Left ventricle myocardium superior (tissue), 1 donor: ENCODE measurements around the gene TSC22D3. TPM values are rescaled to one million over a fixed set of nuclear protein-coding genes. Genes with fewer than 3 reads are reported as not detected.
"Not testable (repeated sequence)": the region's sequence is repeated elsewhere in the genome, so short reads cannot be mapped to it uniquely, and the experiment has no call there.

ENCODE experiments used
- ATAC-seq: fragments of 200-7000 bp; cut with Tn5 transposase; one replicate; pipeline ENCODE4 v1.9.1; 2020; ENCODE audit warnings: mild to moderate bottlenecking, moderate library complexity
- DNase-seq: peaks from one replicate; pipeline ENCODE4 v3.0.0-alpha.2; 2020
- intact Hi-C: fragments of 100-400 bp; cut with micrococcal nuclease; formaldehyde crosslinking; loops from one replicate; pipeline ENCODE4 v1.11.0; 2022
- total RNA-seq: library from RNA; stranded (reverse); fragmentation: NEBNext Ultra II Directional; extraction: Animal tissue kit (Norgen Biotek cat#: 25700); gene quantifications from one replicate; pipeline ENCODE4 v1.2.1, GENCODE V29; 2021
- donor health status: DM: no; HTN: yes; CAD: no; lungs with severe emphysema.

TSC22D3 gene
- total RNA-seq, 1 donor from 2014 or later, result 63.3 TPM

DNA sequence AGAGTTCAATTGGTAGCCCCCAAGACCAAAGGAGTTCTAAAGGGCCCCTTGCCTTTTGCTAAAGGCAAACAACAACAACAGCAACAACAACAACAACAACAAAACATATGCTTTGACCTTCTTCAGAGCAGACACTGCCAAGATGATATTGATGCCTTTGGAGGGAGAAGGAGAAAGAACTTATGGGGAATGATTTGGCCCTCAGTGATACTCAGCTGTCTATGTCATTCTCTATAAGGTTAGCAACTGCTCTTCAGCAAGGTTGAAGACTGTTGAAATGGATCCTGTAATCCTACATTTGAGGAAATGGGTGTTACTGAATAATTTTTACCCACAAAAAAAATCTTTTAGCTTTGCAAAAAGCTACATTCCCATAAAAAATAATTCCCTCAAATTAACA lies 74.8 kb downstream of the TSC22D3 start:
- DNase-seq, result no peak
- intact Hi-C loops, result no loop called here
- ATAC-seq, result no peak

DNA sequence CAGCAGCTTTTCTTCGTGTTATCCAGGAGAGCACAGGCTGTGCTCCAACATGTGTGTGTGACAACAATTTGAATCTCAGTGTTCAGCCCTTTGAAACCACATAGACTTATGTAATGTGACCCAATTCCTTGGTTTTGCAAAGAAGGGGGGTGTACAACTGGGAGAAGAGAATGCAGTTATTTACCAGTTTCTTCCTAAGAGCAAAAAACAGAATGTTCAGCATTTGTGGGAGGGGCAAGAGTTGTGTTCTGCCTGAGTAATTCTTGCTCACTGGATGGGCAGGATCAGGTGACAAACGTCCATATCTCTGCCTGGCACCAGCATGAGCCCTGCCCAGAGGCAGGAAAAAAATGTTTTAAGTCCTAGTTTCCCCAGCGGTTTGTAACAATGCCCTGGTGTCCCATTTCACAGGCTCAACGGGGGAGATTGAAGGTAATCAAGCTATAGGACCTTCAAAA lies 75.2 kb downstream of the TSC22D3 start:
- ATAC-seq (peak; percentile 91), DNase-seq (no peak)
- intact Hi-C loops, result no loop called here

DNA sequence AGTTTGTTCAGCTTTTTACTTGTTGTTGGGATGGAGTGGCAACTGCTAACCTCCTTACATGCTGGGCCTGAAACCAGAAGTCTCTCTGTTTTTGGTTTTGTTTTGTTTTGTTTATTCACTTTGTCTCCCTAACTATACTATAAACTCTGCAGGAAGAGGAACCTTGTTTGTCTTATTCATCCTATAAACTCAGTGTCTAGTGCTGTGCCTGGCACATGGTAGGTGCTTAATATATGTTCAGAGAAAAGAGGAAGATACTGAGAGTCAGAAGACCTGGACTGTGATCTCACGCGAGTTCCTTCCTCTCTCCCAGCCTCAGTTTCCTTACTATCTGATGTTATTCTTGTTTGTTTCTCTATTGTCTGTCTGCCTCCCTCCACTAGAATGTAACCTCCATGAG lies 76.0 kb downstream of the TSC22D3 start:
- DNase-seq (no peak), ATAC-seq (peak; percentile 20)
- intact Hi-C loops, result no loop called here

DNA sequence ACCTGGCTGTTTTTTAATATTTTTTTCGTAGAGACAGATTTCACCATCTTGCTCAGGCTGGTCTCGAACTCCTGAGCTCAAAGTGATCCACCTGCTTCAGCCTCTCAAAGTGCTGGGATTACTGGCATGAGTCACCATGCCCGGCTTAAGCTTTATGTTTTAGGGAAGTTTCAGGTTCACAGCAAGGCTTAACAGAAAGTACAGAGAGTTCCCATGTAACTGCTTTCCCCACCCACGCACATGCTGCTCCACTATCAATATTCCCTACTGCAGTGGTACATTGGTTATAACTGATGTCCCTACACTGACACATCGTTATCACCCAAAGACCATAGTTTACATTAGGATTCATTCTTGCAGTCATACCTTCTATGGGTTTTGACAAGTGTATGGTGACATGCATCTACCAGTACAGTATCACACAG lies 84.6 kb downstream of the TSC22D3 start:
- intact Hi-C loops, result no loop called here
- DNase-seq (no peak), ATAC-seq (no peak)

DNA sequence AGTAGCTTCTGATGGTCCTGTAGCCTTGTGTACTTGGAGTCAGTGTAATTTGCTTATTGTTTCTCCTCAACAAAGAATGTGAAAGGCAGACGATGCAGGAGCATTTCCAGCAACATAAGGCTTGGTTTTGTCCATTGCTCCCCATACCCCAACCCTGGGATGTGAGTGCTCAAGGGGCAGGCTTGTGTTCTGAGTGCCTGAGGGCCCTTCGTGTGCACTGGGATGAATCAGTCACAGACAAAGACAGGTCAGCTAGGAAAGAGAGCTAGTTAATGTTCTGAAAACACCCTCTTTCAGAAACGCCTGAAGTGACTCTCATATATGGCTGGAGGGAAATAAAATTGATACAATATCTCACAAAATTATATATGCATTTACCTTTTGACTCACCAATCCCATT lies 88.1 kb downstream of the TSC22D3 start:
- intact Hi-C loops, result no loop called here
- DNase-seq (no peak), ATAC-seq (no peak)

DNA sequence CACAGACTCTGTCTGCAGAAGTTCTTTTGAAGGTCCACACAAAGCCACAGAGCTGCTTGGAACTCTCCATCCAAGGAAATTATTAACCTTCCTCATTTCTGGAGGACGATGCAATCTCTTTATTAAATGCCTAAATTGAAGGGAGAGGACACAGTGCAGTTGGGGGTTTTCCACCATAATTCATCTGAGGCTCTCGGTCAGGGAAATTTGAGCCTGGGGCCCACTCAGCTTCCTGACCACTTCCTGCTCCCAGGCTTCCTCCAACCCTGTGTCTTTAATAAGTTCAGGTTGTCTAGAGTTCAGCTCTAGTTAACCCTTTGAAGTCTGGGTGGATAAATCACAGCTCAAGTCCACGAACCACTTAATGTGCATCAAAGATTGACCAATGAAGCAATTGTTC lies 88.8 kb downstream of the TSC22D3 start:
- DNase-seq (no peak), ATAC-seq (no peak)
- intact Hi-C loops, result no loop called here

DNA sequence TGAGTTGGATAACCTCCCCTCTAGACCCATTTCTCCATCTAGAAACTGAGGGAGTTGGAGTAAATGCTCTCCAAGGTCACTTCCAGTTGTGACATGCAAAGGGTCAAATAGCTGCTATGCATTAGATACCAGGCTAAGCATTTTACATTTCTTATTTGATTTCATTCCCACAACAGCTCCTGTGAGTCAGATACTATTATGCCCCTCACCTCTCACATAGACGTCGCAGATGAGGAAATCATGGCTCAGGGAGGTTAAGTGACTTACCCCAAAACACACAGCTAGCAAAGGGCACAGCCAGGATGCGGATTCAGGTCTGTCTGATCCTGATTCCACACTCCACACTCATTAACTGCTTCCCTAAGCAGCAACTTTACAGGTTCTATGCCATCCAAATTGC lies 89.6 kb downstream of the TSC22D3 start:
- DNase-seq, result no peak
- intact Hi-C loops, result no loop called here
- no peak for ATAC-seq

DNA sequence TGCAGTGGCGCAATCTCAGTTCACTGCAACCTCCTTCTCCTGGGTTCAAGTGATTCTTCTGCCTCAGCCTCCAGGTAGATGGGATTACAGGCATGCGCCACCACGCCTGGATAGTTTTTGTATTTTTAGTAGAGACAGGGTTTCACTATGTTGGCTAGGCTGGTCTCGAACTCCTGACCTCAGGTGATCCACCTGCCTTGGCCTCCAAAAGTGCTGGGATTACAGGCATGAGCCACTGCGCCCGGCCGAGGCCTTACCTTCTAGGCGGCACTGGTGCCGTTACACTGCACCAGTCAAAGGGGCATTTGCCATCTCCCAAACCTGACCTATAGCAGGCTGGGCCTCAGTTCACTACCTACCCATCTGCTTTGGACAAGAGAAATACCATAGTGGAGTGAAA lies 90.0 kb downstream of the TSC22D3 start:
- ATAC-seq, intact Hi-C loops: not testable (repeated sequence)

DNA sequence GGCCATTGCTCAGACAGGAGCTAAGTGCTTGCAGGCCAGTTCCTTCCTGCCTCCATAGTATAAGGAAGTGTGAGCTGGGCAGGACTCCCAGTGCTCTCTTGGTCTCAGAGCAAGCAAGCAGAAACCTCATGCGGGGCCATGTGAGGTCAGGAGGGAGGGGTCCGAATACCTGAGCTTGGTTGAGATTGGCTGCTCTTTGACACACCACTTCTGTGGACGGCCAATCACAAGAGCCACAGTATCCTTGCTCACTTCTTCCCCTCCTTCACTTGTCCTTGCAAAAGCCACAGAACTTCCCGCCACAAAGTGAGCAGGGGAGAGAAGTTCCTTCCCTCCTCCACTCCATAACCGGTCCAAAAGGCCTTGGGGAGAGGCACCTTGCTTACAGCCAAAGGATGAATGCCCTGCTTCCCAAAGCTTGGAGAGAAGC lies 90.6 kb downstream of the TSC22D3 start:
- ATAC-seq, result peak; percentile 85
- intact Hi-C loops, result no loop called here
- DNase-seq, result peak; percentile 77

More for the DNA sequence above, 90.0 kb downstream of the TSC22D3 start:
- not testable (repeated sequence) for DNase-seq

DNA sequence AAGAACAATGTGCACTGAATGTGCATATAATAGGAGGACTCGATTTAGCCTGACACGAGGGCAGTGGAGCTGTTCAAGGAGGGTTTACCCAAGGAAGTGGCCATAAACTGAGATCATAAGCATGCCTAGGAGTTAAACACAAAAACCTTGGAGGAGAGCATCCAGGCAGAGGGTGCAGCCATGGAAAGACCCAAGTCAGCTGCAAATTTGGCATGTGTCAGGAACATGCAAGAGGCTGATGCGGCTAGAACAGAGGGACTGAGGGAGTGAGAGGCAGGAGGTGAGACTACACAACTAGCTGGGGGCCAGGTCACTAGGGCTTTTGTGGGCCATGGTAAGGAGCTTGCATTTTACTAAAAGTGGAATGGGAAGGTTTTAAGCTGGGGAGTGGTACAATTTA lies 91.7 kb downstream of the TSC22D3 start:
- no peak for DNase-seq
- intact Hi-C loops, result no loop called here
- no peak for ATAC-seq

DNA sequence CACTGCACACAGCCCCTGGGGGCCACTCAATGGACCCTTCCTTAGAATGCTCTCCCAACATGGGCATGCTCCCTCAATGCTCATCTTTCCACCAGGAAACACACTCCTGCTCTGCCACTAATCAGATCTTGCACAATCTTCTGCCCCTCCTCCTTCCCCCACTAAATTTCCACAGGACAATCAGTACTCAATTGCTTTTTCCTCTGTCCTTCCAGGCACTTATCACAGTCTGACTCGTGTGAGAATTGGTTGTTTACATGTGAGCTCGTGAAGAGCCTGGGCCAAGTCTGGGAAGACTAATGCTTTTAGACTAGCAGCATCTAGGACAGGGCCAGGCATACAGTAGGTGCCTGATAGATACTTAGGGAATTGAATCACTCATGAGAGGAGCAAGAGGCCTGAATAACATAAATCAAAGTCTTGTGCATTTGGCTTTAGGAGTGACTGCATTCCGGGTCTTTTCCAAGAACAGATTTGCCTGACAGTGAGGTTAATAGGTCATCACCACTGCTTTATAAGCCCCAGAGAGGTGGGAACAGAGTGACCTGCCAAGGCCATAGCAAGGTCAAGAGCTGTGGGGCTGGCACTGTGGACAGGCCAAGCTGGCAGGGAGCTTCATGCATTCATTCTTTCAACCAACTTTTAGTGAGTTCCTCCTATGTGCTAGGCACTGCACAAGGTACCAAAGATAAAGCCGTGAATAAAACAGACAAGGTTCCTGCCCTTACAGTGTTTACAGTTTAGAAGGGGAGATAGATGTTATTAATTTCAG lies 92.3 kb downstream of the TSC22D3 start:
- intact Hi-C loops, result no loop called here
- peak; percentile 66 for ATAC-seq
- peak; percentile 27 for DNase-seq

DNA sequence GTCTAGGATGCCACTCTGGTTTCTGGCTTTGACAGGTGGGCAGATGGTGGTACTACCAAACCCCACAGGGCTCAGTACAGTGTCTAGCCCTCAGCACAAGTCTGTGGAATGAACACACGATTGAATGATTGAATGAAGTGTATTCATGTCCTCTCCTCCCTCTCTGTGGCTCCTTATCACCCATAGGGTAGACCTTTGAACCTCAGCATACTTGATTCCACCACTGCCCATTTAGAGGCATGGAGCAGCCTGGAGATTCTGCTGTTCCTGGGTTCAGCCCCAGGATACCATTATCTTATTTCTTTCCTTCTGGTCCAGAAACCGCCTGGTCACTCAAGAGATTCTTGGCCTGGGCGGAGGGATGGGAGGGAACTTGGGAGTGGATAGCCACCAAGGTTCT lies 93.3 kb downstream of the TSC22D3 start:
- intact Hi-C loops, result no loop called here
- DNase-seq, result no peak
- ATAC-seq, result no peak

DNA sequence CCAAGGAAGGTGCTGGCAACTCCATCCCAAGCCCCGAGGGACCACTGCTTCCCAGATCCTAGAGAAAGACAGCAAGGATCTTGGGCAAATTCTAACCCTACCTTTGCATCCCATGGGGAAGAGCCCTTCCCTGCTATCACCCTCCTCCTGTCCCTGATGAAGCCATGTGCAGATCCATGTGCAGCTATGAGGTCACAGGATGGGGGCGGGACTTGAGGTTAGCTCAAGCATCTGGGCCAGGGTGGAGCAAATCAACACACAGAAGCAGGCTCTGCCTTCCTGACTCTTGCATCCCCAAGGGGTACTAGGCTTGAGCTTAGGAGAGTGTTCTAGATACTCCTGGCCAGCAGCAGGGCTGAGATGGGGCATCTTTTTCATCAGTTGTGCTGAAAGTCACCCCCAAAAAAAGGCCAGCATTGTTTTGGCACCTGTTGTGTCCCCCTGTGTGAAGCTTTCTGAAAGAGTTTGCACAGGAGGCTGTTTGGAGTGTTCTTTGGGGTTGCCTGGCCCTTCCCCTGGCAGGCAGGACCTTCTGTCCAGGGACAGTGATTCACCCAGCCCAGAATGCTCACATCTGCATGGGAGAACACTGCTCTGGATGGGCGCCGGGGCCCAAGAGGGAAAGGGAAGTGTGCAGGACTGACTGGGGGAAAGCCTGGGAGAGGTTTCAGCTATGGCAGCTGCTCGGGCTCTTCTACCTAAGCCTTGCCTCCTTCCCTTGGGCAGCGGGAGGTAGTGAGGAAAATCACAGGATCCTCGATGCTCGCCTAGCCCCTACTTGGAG lies 96.4 kb downstream of the TSC22D3 start:
- ATAC-seq, result peak; percentile 51
- peak; percentile 85 for DNase-seq
- intact Hi-C loops, result no loop called here

DNA sequence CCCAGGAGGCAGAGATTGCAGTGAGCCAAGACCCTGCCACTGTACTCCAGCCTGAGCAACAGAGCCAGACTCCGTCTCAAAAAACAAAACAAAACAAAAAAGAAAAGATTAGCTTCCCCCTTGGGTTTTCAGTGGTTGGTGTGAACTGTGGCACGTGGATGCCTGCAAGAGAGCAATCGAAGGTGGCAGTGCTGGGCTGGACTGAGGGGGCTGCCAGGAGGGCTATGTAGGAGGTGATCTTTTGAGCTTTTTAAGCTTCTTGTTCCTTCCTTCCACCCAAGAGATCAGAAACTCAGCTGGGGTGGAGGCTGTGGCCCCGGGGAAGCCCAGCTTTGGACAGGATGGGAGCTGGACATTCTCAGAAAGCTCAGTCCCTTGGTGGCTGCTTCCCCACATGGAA lies 97.7 kb downstream of the TSC22D3 start:
- intact Hi-C loops, result no loop called here
- ATAC-seq, result peak; percentile 1
- peak; percentile 40 for DNase-seq

DNA sequence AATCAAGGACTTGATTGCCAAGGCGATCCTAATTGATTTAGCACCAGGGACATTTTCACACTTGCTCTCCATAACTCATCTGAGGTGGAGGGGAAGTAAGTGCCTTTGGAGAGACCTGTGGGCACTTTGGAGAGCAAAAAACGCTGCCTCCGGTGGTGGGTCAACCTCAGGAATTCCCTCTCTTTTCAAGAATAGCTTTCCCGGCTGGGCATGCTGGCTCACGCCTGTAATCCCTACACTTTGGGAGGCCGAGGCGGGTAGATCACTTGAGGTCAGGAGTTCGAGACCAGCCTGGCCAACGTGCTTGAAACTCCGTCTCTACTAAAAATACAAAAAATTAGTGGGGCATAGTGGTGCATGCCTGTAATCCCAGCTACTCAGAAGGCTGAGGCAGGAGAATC lies 98.1 kb downstream of the TSC22D3 start:
- ATAC-seq (no peak), DNase-seq (no peak)
- intact Hi-C loops, result no loop called here

DNA sequence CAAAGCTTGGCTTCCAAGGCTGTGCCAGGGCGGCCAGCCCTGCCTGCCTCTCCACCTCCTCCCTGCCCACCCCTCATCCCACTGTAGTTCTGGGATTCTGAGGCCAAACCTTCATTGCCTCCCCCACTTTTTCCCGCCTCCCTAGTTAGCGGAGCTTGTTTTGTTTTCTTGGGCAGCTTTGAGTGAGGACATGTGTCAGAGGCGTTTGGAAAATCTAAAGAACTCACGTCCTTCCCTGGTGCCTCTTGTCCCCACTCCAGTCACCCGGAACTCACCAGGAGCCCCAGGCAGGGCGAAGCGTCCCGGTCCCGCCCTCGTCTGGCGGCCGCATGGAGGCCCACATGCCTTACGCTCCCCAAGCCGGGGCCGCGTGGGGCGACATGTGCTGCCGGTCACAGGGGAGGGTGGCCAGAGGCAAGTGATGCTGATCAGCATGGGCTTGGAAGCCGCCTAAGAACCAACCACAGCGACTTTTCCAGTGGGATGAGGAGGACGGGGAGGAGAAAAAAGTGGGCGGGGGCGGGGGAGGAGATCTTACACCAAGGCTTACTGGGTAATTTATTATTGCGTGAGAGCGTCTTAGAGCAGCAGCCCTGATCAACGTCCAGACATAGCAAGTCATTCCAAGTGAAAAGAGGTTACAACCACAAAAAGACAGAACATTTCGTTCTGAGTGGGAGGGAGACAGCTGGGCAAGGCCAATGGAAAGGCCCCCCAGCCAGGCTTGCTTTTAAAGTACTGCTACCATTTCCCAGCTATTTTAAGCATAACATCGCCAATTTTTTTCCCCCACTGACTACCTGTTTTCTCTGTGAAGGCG lies 98.8 kb downstream of the TSC22D3 start:
- ATAC-seq (peak; percentile 55), DNase-seq (peak; percentile 90)
- intact Hi-C loops, result no loop called here

DNA sequence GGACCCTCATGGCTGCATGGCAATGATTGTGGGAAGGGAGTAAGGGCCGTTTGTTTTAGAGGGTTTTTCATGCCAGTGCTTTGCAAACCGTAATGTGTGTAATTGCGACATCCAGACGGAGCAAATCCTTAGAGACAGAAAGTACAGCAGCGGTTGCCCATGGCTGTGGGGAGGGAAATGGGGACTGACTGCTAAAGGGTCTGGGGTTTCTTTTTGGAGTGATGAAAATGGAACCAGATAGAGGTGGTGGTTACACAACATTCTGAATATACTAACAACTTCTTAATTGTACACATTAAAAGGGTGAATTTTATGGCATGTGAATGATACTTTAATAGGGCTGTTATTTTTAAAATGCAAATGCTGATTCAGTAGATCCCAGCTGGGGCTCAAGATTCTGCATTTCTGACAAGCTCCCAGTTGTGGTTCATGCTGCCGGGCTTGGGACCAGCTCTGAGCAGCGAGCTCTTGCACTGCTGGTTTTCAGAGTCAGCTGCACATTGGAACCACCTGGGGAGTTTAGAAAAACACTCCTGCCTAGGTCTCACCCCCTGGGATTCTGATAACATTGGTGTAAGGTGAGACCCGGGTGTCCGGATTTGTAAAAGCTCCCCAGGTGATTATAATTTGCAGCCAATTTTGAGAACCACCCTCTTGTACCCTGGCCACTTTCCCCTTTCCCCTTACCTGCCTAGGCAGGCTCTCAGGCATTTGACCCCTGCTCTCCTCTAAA lies 99.6 kb downstream of the TSC22D3 start:
- intact Hi-C loops, result no loop called here
- peak; percentile 19 for ATAC-seq
- peak; percentile 35 for DNase-seq

DNA sequence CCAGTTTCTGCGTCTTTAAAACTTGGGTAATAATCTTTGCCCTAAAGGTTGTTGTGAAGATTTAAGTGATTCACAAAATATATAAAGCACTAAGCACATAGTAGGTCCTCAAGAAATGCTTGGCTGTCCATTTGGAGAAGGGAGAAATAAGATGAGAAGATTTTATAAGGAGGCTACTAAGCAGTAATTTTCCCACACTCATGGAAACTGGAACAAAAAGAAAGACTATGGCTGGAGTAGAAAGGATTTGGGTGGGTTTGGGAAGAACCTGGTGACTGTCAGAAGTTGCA lies 100.3 kb downstream of the TSC22D3 start:
- intact Hi-C loops, result no loop called here
- DNase-seq, result no peak
- no peak for ATAC-seq
